H1 (cell line): ENCODE data around the gene TLE1. TPM values are rescaled to one million over a fixed set of nuclear protein-coding genes. Genes with fewer than 3 reads are reported as not detected.
A peak's percentile ranks its signal among the peaks of the same experiment; 100 is the strongest.

Source experiments
- polyA plus RNA-seq, 7 experiments: library from polyadenylated mRNA; depleted of rRNA in 3 of 7; stranded (reverse) in 5 of 7; unstranded in 2 of 7; fragments of >200 nt in 5 of 7; fragments of 200-250 nt in 2 of 7; gene quantifications; 1 replicate in 5 of 7; 2 replicates in 1 of 7; 4 replicates in 1 of 7; pipeline versions ENCODE4 v1.2.1 to v1.2.3, GENCODE V29; 2011 to 2013; ENCODE audit warnings: missing spikeins in 2 of 7, mixed read lengths in 2 of 7
- total RNA-seq: library from RNA; stranded (reverse); fragmentation: NEBNext Ultra II Directional; extraction: Animal tissue kit (Norgen Biotek cat#: 25700); gene quantifications from 2 replicates; pipeline ENCODE4 v1.2.1, GENCODE V29; 2021
- TF ChIP-seq, protein P1 (sequence below): fragments of 300-600 bp; sonication (generic); IDR thresholded peaks from 2 replicates; pipeline ENCODE4 v1.7.1; 2012; ENCODE audit warnings: low read length, moderate library complexity, mild to moderate bottlenecking, inconsistent platforms; ENCODE audit not compliant: insufficient replicate concordance

The TLE1 gene
- total and polyA plus RNA-seq, 2 of the 8 experiments (the other 6 are each of a cell fraction or from before 2014, with no cell fraction given): 81.8 to 91.6 TPM

DNA sequence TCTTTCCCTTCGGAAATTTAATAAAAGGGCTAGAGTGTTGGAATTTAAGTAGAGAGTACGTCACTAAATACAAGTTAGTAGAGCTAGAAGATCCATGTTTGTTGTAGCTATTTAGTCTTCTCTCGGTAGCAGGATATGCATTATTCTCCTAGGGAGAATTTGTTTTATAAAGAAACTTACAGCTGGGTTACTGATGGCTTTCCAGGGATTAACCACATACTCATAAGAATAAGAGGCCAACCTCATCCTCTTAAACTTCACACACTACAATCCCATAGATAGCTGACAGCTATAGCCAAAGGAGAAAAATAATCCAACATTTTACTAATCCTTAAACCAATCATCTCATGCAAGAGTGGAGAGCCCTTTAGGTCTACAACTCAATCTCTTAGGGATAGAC, 43.0 kb downstream of the TLE1 start (continued):
- TF ChIP-seq, protein P1, sequence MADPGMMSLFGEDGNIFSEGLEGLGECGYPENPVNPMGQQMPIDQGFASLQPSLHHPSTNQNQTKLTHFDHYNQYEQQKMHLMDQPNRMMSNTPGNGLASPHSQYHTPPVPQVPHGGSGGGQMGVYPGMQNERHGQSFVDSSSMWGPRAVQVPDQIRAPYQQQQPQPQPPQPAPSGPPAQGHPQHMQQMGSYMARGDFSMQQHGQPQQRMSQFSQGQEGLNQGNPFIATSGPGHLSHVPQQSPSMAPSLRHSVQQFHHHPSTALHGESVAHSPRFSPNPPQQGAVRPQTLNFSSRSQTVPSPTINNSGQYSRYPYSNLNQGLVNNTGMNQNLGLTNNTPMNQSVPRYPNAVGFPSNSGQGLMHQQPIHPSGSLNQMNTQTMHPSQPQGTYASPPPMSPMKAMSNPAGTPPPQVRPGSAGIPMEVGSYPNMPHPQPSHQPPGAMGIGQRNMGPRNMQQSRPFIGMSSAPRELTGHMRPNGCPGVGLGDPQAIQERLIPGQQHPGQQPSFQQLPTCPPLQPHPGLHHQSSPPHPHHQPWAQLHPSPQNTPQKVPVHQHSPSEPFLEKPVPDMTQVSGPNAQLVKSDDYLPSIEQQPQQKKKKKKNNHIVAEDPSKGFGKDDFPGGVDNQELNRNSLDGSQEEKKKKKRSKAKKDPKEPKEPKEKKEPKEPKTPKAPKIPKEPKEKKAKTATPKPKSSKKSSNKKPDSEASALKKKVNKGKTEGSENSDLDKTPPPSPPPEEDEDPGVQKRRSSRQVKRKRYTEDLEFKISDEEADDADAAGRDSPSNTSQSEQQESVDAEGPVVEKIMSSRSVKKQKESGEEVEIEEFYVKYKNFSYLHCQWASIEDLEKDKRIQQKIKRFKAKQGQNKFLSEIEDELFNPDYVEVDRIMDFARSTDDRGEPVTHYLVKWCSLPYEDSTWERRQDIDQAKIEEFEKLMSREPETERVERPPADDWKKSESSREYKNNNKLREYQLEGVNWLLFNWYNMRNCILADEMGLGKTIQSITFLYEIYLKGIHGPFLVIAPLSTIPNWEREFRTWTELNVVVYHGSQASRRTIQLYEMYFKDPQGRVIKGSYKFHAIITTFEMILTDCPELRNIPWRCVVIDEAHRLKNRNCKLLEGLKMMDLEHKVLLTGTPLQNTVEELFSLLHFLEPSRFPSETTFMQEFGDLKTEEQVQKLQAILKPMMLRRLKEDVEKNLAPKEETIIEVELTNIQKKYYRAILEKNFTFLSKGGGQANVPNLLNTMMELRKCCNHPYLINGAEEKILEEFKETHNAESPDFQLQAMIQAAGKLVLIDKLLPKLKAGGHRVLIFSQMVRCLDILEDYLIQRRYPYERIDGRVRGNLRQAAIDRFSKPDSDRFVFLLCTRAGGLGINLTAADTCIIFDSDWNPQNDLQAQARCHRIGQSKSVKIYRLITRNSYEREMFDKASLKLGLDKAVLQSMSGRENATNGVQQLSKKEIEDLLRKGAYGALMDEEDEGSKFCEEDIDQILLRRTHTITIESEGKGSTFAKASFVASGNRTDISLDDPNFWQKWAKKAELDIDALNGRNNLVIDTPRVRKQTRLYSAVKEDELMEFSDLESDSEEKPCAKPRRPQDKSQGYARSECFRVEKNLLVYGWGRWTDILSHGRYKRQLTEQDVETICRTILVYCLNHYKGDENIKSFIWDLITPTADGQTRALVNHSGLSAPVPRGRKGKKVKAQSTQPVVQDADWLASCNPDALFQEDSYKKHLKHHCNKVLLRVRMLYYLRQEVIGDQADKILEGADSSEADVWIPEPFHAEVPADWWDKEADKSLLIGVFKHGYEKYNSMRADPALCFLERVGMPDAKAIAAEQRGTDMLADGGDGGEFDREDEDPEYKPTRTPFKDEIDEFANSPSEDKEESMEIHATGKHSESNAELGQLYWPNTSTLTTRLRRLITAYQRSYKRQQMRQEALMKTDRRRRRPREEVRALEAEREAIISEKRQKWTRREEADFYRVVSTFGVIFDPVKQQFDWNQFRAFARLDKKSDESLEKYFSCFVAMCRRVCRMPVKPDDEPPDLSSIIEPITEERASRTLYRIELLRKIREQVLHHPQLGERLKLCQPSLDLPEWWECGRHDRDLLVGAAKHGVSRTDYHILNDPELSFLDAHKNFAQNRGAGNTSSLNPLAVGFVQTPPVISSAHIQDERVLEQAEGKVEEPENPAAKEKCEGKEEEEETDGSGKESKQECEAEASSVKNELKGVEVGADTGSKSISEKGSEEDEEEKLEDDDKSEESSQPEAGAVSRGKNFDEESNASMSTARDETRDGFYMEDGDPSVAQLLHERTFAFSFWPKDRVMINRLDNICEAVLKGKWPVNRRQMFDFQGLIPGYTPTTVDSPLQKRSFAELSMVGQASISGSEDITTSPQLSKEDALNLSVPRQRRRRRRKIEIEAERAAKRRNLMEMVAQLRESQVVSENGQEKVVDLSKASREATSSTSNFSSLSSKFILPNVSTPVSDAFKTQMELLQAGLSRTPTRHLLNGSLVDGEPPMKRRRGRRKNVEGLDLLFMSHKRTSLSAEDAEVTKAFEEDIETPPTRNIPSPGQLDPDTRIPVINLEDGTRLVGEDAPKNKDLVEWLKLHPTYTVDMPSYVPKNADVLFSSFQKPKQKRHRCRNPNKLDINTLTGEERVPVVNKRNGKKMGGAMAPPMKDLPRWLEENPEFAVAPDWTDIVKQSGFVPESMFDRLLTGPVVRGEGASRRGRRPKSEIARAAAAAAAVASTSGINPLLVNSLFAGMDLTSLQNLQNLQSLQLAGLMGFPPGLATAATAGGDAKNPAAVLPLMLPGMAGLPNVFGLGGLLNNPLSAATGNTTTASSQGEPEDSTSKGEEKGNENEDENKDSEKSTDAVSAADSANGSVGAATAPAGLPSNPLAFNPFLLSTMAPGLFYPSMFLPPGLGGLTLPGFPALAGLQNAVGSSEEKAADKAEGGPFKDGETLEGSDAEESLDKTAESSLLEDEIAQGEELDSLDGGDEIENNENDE: peak; percentile 54
